PFSK-1 (cell line): ENCODE results near the gene AP3B1.

Experiments
- FOXP2 ChIP-seq: optimal IDR thresholded peaks from 2 replicates; pipeline ENCODE3; 2011; ENCODE audit warnings: borderline replicate concordance, control low read depth, inconsistent platforms; ENCODE audit not compliant: insufficient read depth; ENCODE audit errors: extremely low read length, extremely low read depth
- POLR2AphosphoS5 ChIP-seq: IDR thresholded peaks from 2 replicates; pipeline ENCODE4 v1.6.1; 2012; ENCODE audit warnings: low read depth, mild to moderate bottlenecking, control low read depth, low read length, moderate library complexity
- REST ChIP-seq, 2 experiments: IDR thresholded peaks; 2 replicates each; pipeline versions ENCODE4 v1.6.1 to v1.8.0; 2011 to 2012; ENCODE audit warnings: low read depth in 2 of 2, low read length in 2 of 2, control low read depth in 1 of 2, inconsistent platforms in 1 of 2, mild to moderate bottlenecking in 1 of 2, moderate library complexity in 1 of 2; ENCODE audit not compliant: insufficient read depth in 1 of 2
- SIN3A ChIP-seq: IDR thresholded peaks from 2 replicates; pipeline ENCODE4 v1.6.1; 2012; ENCODE audit warnings: mild to moderate bottlenecking, low read length, moderate library complexity, borderline replicate concordance; ENCODE audit not compliant: insufficient read depth
- TAF1 ChIP-seq: IDR thresholded peaks from 2 replicates; pipeline ENCODE4 v1.6.1; 2012; ENCODE audit warnings: low read length, control low read depth, borderline replicate concordance; ENCODE audit not compliant: insufficient read depth

AP3B1 gene

GRCh38 chr5:78275998-78276543 is 18.4 kb downstream of the AP3B1 start:
- no peak for TF ChIP-seq REST (IDR thresholded peaks at IDR 0.05; ENCODE audit: insufficient read depth in 1 of 2, low read depth in 2 of 2, low read length in 2 of 2)
- no peak for TF ChIP-seq SIN3A
- no peak for TF ChIP-seq POLR2AphosphoS5
- no peak for TF ChIP-seq TAF1

GRCh38 chr5:78274540-78275197 is 19.8 kb downstream of the AP3B1 start:
- TF ChIP-seq SIN3A (no peak), POLR2AphosphoS5 (no peak), REST (IDR thresholded peaks at IDR 0.05; ENCODE audit: insufficient read depth in 1 of 2, low read depth in 2 of 2, low read length in 2 of 2) (no peak), TAF1 (no peak), FOXP2 (no peak)

GRCh38 chr5:78273436-78273835 is 21.1 kb downstream of the AP3B1 start:
- TF ChIP-seq FOXP2 = no peak

GRCh38 chr5:78271766-78272165 is 22.7 kb downstream of the AP3B1 start:
- TF ChIP-seq TAF1 (no peak), REST (IDR thresholded peaks at IDR 0.05; ENCODE audit: insufficient read depth in 1 of 2, low read depth in 2 of 2, low read length in 2 of 2) (no peak), FOXP2 (no peak), SIN3A (no peak), POLR2AphosphoS5 (no peak)

GRCh38 chr5:78269088-78269703 is 25.3 kb downstream of the AP3B1 start:
- TF ChIP-seq SIN3A (no peak), POLR2AphosphoS5 (no peak), TAF1 (no peak), REST (IDR thresholded peaks at IDR 0.05; ENCODE audit: insufficient read depth in 1 of 2, low read depth in 2 of 2, low read length in 2 of 2) (no peak), FOXP2 (no peak)
